Activated CD4-positive, alpha-beta T cell treated with anti-CD3 and anti-CD28 coated beads, Interleukin-2, Interleukin-6, amounts not matched to agents 100 ng/mL and 50 ng/mL, durations not matched to agents 16 hours and 8 hours (primary cell): ENCODE results near the gene SGMS1.
"Not testable (repeated sequence)": the region's sequence is repeated elsewhere in the genome, so short reads cannot be mapped to it uniquely, and the experiment has no call there.

ENCODE experiments used
- DNase-seq: peaks from one replicate; pipeline ENCODE4 v3.0.0-alpha.2; 2020

Gene SGMS1

GRCh38 chr10:50281210-50281966, 342.4 kb downstream of the SGMS1 start:
- DNase-seq = no peak

- DNase-seq = no peak
Observed at GRCh38 chr10:50280049-50280841, 343.5 kb downstream of the SGMS1 start.

- no peak for DNase-seq
Observed at GRCh38 chr10:50279489-50279888, 344.3 kb downstream of the SGMS1 start.

GRCh38 chr10:50275650-50276235, 348.0 kb downstream of the SGMS1 start:
- DNase-seq = peak; percentile 35

- no peak for DNase-seq
Observed at GRCh38 chr10:50272531-50272930, 351.2 kb downstream of the SGMS1 start.

GRCh38 chr10:50271564-50272250, 352.0 kb downstream of the SGMS1 start:
- no peak for DNase-seq

- not testable (repeated sequence) for DNase-seq
Observed at GRCh38 chr10:50267877-50268276, 355.9 kb downstream of the SGMS1 start.

- DNase-seq = not testable (repeated sequence)
Observed at GRCh38 chr10:50262625-50263024, 361.1 kb downstream of the SGMS1 start.

- peak; percentile 45 for DNase-seq
Observed at GRCh38 chr10:50260791-50261281, 362.9 kb downstream of the SGMS1 start.
